ENCODE data around the gene BRD7.

Gene BRD7

DNA sequence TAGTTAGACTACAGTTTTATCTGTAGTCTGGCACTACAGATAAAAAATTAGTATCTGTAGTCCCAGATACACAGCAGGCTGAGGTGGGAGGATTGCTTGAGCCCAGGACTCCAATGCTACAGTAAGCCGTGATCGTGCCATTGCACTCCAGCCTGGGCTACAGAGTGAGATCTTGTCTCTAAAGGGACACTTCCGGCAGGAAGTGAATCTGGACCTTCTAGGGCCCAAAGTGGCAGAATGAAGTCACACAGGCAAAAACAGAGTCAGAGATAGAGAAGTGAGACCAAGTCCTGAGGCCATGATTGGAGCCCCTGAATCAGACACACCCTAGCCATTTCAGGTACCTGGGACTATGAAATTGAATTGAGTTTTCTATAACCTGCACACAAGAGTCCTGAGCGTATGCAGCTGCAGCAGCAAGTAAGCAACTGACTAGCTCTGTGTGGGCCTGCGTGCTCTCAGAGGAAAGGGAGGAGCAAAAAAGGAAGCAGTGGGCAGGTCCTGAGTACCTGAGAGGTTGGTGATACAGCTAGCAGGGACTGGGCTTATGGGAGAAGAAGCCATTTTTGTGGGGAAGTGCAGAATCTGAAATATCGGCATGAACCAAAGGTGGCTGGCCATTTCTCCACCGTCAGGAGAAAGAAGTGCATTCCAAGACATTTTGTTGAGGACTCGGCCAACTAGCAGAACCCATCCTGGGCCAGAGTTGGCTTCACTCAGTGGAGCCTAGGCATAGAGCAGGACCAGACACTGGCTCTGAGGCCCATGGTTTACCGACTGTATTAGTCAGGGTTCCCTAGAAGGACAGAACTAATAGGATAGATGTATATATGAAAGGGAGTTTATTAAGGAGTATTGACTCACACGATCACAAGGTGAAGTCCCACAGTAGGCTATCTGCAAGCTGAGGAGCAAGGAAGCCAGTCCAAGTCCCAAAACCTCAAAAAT is 27.2 kb upstream of the BRD7 start:
- Mint-ChIP-seq H3K4me1 (ENCODE audit: low read depth) (peaks cover 5% of the 10 kb centered on the region), H3K27me3 (ENCODE audit: low read depth) (no peaks in the 10 kb centered on the region), H3K27ac (no peak overlapping the region), H3K4me3 (no peak overlapping the region), H3K36me3 (ENCODE audit: low read depth) (no peaks in the 10 kb centered on the region), H3K9me3 (no peaks in the 10 kb centered on the region)

DNA sequence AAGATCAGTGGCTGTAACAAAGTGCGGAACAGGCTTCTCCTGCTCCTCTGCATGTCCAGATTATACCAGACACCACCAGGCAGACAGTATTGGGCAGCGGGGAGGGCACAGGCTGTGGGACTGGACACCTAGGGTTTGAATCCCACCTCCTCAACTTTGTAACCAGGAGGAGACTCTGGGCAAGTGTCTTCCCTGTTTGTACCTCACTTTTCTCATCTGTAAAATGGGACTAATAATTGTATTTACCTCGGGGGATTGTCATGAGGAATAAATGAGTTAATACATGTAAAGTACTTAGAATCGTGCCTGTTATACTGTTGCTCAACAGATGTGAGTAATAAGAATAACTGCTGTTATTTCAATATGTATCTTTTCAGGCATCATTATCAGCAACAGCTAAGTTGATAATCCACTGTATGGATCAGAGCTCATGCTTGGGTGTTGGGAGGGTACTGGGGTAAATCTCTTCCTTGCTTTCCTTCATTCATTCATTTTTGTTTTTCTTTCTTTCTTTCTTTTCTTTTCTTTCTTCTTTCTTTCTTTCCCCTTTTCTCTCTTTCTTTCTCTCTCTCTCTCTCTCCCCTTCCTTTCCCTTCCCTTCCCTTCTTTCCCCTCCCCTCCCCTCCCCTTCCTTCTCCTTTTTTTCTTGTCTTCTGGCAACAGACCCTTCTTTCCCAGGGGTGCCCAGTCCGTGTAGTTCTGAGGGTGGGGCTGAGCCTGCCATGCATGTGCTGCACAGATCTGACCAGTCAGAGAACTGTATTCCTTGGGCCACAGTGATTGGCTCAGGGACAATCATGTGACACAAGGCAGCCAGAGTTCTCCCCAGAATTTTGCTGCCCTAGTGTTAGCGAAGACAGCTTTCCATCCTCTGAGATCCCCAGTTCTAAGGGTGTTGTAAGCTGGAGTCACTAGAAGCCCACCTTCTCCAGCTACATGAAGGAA is 25.3 kb upstream of the BRD7 start:
- Mint-ChIP-seq H3K4me3 (no peak overlapping the region), H3K27ac (no peak overlapping the region), H3K9me3 (no peaks in the 10 kb centered on the region), H3K27me3 (ENCODE audit: low read depth) (no peaks in the 10 kb centered on the region), H3K36me3 (ENCODE audit: low read depth) (no peaks in the 10 kb centered on the region), H3K4me1 (ENCODE audit: low read depth) (peaks cover 5% of the 10 kb centered on the region)

DNA sequence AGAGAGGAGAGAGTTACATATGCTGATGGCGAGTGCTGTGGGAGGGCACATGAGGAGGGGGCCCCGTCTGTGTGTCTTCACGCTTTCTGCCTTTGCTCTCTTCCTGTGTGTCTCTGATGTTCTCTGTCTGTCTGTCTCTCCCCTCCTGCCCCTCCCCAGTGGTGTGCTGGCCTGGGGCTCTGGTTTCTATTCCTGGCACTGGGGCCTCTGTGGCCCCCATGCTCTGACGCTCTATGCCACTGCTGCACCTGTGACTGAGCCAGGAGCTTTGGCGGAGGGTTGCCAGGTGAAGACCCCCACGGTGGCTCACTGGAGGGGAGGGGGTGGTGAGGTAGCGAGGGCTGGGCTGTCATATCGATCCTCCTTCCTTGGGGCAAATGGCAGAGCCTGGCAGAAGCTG is 24.6 kb upstream of the BRD7 start:
- H3K36me3 Mint-ChIP-seq (ENCODE audit: low read depth) = no peaks in the 10 kb centered on the region
- no peak overlapping the region for H3K4me3 Mint-ChIP-seq
- peaks cover 5% of the 10 kb centered on the region for H3K4me1 Mint-ChIP-seq (ENCODE audit: low read depth)
- no peak overlapping the region for H3K27ac Mint-ChIP-seq
- H3K9me3 Mint-ChIP-seq = no peaks in the 10 kb centered on the region
- no peaks in the 10 kb centered on the region for H3K27me3 Mint-ChIP-seq (ENCODE audit: low read depth)

DNA sequence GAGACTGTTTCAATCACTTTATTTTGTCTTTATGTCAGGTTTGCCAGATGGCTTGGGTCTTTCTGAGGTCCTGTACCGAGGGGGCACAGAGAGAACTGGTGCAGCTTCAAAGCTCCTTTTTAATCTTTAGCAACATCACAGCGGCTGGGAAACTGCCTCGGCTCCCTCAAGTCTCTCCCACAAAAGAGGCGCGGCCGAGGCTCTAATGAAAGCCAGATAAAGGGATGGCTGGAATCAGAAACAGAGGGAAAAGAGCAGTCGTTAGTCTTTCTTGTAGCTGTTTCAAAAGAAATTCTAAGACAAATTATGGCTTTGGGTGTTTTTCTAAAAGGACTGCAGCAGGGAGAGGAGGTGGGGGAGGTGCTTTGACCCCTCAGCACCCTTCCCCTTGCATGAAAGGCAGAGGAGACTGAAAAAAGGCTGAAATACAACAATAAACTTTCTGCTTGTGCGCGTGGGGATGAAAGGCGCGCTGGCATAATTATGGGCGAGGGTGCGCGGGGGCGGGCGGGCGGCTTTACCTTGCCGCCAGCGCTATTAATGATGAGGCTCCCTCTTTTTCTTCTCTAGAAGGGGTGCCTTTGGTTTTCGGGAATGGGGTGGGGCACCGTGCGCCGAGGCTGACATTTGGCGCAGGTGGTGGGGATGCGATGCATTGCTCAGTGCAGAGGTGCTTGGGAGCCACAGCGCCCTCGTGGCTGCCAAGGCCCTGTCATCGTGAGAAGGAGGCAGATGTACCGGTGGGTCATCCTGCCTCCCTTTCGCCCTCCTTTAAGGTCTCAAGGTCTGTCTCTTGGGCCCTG is 22.3 kb upstream of the BRD7 start:
- no peak overlapping the region for H3K4me3 Mint-ChIP-seq
- H3K27me3 Mint-ChIP-seq (ENCODE audit: low read depth) = peaks cover 2% of the 10 kb centered on the region
- H3K36me3 Mint-ChIP-seq (ENCODE audit: low read depth) = no peaks in the 10 kb centered on the region
- H3K27ac Mint-ChIP-seq = no peak overlapping the region
- H3K9me3 Mint-ChIP-seq = no peaks in the 10 kb centered on the region
- H3K4me1 Mint-ChIP-seq (ENCODE audit: low read depth) = peaks cover 5% of the 10 kb centered on the region

DNA sequence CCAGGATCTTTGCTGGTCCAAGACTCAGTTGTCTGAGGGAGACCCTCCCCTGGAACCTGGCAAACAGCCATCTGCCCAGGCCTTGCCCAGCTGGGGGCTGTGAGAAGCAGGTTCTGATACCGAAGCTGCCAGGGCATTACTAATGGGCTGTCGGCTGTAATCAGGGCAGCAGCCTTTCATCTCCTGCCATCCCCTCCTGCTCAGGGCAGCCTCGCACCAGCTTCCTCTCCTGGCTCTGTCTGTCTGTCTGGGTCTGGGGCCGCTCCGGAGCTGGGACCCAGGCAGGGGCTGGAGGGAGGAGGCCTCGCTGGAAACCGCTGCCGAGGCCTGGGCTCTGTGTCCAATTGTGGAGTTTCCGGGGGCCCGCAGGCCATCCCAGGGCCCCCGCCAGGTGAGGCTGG is 21.6 kb upstream of the BRD7 start:
- Mint-ChIP-seq H3K27me3 (ENCODE audit: low read depth) (peaks cover 8% of the 10 kb centered on the region), H3K4me1 (ENCODE audit: low read depth) (peaks cover 3% of the 10 kb centered on the region), H3K9me3 (no peaks in the 10 kb centered on the region)

DNA sequence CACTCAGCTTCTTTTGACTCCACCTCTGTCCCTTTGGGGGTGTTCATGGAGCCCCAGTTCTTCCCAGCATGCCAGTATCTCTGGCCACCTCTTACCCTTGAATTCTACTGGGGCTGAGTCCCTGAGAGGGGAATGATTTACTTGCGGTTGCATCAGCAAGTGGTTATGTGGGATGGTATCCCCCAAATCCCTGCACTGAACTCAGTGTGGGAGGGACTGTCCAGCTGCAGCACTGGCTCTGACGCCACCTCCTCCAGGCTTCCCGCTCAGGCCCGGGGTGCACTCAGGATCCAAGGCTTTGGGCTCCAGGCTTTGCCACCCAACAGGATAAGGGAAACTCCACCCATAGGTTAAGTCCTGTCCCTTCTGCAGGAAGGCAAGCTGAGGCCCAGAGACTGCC is 21.1 kb upstream of the BRD7 start:
- Mint-ChIP-seq H3K9me3 (no peaks in the 10 kb centered on the region), H3K27ac (no peak overlapping the region), H3K36me3 (ENCODE audit: low read depth) (no peaks in the 10 kb centered on the region), H3K27me3 (ENCODE audit: low read depth) (peaks cover 8% of the 10 kb centered on the region), H3K4me3 (no peak overlapping the region), H3K4me1 (ENCODE audit: low read depth) (no peaks in the 10 kb centered on the region)

More for the DNA sequence above, 21.6 kb upstream of the BRD7 start:
- Mint-ChIP-seq H3K4me3 (no peak overlapping the region), H3K27ac (no peak overlapping the region), H3K36me3 (ENCODE audit: low read depth) (no peaks in the 10 kb centered on the region)

DNA sequence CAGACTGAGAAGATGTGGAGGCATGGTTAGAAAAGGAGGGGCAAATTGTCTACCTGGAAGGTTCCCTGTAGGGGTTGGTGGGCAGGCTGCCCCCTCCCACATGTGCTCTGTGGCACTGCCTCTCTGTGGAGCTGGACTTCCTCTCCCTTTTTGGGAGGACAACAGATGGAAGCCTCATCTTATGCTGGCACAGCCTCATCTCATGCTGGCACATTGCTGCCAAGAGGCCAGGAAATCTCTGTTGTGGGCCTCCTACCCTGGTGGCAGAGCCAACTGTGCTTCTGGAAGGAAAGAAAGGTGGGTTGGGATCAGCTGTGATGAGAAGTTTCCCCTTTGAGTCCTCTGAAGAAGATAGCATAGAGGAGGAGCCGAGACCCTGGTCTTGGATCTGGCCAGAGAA is 19.7 kb upstream of the BRD7 start:
- no peak overlapping the region for H3K27ac Mint-ChIP-seq
- peaks cover 8% of the 10 kb centered on the region for H3K27me3 Mint-ChIP-seq (ENCODE audit: low read depth)
- H3K4me3 Mint-ChIP-seq = no peak overlapping the region
- H3K9me3 Mint-ChIP-seq = no peaks in the 10 kb centered on the region
- no peaks in the 10 kb centered on the region for H3K4me1 Mint-ChIP-seq (ENCODE audit: low read depth)
- H3K36me3 Mint-ChIP-seq (ENCODE audit: low read depth) = no peaks in the 10 kb centered on the region

DNA sequence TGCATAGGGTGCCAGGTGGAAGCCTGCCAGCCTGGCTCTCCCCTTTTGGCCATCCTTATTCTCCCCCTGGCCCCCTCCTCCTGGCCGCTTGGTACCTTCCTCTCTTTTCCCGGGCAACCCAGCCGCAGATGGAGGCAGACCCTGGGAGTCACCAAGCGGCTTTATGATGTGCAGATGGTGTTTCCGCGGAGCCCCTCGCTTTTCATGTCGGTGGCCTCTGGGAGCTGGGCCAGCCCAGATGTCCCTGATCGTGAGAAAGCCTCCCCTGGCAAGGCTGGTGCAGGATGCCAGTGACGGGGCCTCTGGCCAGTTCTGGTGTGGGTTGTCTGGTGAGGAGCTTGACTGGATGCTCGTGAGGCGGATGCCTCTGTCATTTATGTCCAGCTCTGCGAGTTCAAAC is 18.0 kb upstream of the BRD7 start:
- Mint-ChIP-seq H3K4me1 (ENCODE audit: low read depth) (no peaks in the 10 kb centered on the region), H3K9me3 (no peaks in the 10 kb centered on the region), H3K27ac (no peak overlapping the region), H3K36me3 (ENCODE audit: low read depth) (no peaks in the 10 kb centered on the region), H3K4me3 (no peak overlapping the region), H3K27me3 (ENCODE audit: low read depth) (peaks cover 8% of the 10 kb centered on the region)

DNA sequence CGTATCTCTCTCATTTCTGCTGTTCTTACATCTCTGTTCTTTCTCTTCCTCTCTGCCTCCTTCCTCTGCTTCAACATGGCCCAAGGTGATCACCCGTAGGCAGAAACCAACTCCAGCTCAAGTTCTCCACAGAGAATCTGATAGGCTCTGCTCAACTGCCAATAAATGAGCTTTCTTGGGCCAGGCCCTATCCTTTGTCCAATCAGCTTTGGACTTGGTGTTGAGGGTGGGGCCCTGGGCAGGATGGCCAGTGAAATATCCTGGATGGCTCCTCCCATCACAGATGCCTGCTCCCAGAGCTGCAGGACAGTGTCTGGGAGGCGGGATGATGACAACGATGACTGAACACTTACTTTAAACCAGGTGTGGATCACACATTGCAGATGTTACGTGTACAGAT is 17.4 kb upstream of the BRD7 start:
- Mint-ChIP-seq H3K9me3 (no peaks in the 10 kb centered on the region), H3K4me3 (no peak overlapping the region), H3K27ac (no peak overlapping the region), H3K36me3 (ENCODE audit: low read depth) (no peaks in the 10 kb centered on the region), H3K4me1 (ENCODE audit: low read depth) (no peaks in the 10 kb centered on the region), H3K27me3 (ENCODE audit: low read depth) (peaks cover 8% of the 10 kb centered on the region)

DNA sequence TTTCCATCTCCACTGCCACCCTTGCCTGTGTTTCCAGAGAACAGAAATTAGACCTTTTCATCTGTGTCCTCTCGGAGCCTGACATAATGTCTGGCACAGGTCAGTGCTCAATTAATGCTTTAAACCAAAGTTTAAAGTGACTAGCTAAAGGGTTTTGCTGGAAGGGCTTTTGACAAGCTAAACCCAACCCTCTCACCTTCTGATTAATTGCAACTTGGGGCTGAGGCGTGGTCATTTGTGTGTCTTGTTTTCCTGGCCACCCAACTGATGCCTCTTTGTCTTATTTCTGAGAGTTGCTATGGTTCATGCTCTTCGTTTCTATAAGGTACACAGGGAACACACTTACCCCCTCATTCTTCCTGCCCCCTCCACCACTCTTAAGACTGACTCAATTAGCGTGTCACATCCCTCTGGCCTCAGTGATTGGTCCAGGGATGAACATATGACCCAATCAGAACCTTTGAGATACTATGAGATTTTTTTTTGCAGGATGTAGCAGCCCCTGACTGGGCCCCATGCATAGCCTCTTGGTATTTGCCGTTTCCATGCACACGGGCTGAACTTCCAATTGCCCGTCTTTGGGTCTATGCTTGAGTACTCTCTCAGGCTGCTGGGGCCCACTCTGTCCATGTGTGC is 15.8 kb upstream of the BRD7 start:
- no peak overlapping the region for H3K27ac Mint-ChIP-seq
- H3K4me3 Mint-ChIP-seq = no peak overlapping the region
- no peaks in the 10 kb centered on the region for H3K4me1 Mint-ChIP-seq (ENCODE audit: low read depth)
- peaks cover 8% of the 10 kb centered on the region for H3K27me3 Mint-ChIP-seq (ENCODE audit: low read depth)
- H3K9me3 Mint-ChIP-seq = no peaks in the 10 kb centered on the region
- no peaks in the 10 kb centered on the region for H3K36me3 Mint-ChIP-seq (ENCODE audit: low read depth)

DNA sequence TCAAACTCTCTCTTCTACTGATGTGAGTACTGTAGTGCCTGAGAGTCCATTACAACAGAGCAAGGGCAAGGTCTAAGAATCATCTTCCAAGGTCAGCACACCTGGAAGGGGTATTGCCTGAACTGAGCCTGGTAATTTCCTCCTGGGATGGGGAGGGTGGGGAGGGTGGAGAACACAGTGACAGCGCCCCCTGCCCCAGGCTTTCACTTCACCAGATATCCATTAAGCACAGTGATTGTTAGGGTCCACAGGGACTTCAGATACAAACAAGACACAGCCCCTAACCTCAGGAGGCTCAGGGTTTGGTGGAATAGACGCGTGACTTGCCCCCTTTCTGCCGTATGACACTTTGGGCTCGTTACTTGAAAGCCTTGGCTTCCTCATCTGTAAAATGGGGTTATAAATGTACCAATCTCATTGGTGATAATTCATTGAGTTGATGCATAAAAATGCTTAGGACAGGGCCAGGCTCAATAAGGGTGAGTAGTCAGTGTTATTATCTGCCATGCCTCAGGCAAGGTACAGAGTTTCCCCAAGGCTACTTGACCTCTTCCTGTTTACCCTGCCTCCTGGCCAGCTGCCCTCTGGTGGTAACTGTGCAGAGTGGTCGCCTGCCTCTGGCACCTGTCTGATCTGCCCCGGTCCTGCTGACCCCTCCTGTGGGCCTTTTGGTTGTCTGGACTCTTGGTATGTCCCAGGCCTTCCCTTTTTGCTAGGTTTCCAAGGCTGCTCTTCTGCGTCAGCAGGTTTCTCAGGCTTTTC is 13.1 kb upstream of the BRD7 start:
- Mint-ChIP-seq H3K4me1 (ENCODE audit: low read depth) (no peaks in the 10 kb centered on the region), H3K9me3 (no peaks in the 10 kb centered on the region), H3K36me3 (ENCODE audit: low read depth) (no peaks in the 10 kb centered on the region), H3K27ac (no peak overlapping the region), H3K27me3 (ENCODE audit: low read depth) (peaks cover 12% of the 10 kb centered on the region), H3K4me3 (no peak overlapping the region)

DNA sequence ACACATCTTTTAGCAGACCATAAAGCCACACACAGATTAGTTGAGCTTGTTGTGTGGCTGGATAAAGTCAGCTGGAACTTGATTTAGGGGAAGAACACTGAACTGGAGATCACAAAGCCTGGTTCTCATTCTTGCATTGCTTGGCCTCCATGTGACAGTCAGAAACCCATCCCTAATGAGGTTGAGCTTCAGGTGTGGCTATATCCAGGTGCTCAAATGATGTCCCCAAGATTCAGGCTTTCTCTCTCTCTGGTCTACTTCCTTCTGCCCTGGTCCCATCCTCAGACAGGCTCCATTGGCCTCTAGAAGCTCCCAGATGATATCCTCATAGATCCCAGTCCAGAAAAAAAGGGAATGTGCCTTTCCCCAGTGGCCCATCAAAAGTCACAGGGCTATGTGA is 9.6 kb upstream of the BRD7 start:
- H3K36me3 Mint-ChIP-seq (ENCODE audit: low read depth) = no peaks in the 10 kb centered on the region
- no peak overlapping the region for H3K27ac Mint-ChIP-seq
- peaks cover 12% of the 10 kb centered on the region for H3K27me3 Mint-ChIP-seq (ENCODE audit: low read depth)
- no peaks in the 10 kb centered on the region for H3K9me3 Mint-ChIP-seq
- H3K4me1 Mint-ChIP-seq (ENCODE audit: low read depth) = no peaks in the 10 kb centered on the region
- no peak overlapping the region for H3K4me3 Mint-ChIP-seq

DNA sequence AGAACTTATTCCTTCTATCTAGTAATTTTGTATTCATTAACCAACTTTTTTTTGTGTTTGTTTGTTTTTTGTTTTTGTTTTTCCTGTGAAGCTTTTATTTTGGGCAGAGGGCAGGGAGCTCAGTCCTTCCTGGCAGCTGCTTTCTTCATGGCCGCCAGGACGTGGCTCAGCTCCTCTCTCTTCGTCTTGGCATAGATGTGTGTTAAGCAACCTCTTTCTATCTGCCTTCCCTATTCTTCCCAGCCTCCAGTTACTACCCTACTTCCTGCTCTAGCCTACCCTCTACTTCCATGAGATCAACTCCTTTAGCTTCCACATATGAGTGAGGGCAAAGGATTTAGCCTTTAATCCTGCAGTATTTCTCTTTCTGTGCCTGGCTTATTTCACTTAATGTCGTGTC is 8.2 kb upstream of the BRD7 start:
- Mint-ChIP-seq H3K27ac (no peak overlapping the region), H3K9me3 (no peaks in the 10 kb centered on the region), H3K36me3 (ENCODE audit: low read depth) (no peaks in the 10 kb centered on the region), H3K4me1 (ENCODE audit: low read depth) (no peaks in the 10 kb centered on the region), H3K27me3 (ENCODE audit: low read depth) (peaks cover 13% of the 10 kb centered on the region), H3K4me3 (no peak overlapping the region)
